NAMALWA (cell line): Measurements from ENCODE around the gene HOXD10.

Source experiments
- DNase-seq: peaks from one replicate; pipeline ENCODE4 v3.0.0-alpha.2; 2015; ENCODE audit warnings: low spot score

HOXD10 gene

GRCh38 chr2:176152350-176153181, 36.0 kb downstream of the HOXD10 start:
- DNase-seq, result no peak

GRCh38 chr2:176154576-176155252, 38.1 kb downstream of the HOXD10 start:
- no peak for DNase-seq

- no peak for DNase-seq
These were observed 38.9 kb downstream of the HOXD10 start for GRCh38 chr2:176155356-176156044.

GRCh38 chr2:176156301-176156806, 39.8 kb downstream of the HOXD10 start:
- no peak for DNase-seq

GRCh38 chr2:176156807-176157498, 40.4 kb downstream of the HOXD10 start, which contains the start of gene HOXD3:
Gene HOXD3, plus strand, starts transcription at chr2:176157307. Its CDS starts 11,808 bp downstream, at chr2:176169115.
- DNase-seq, result no peak

GRCh38 chr2:176157499-176158185, 41.1 kb downstream of the HOXD10 start:
- no peak for DNase-seq

GRCh38 chr2:176158186-176158591, 41.6 kb downstream of the HOXD10 start:
- no peak for DNase-seq

GRCh38 chr2:176158855-176159662, 42.5 kb downstream of the HOXD10 start:
- no peak for DNase-seq

GRCh38 chr2:176159663-176160250, 43.2 kb downstream of the HOXD10 start:
- DNase-seq, result no peak

GRCh38 chr2:176160251-176160985, 43.8 kb downstream of the HOXD10 start:
- DNase-seq, result no peak

- no peak for DNase-seq
These were observed 44.6 kb downstream of the HOXD10 start for GRCh38 chr2:176160986-176161824.

GRCh38 chr2:176161825-176162626, 45.4 kb downstream of the HOXD10 start:
- no peak for DNase-seq

- DNase-seq, result no peak
These were observed 46.5 kb downstream of the HOXD10 start for GRCh38 chr2:176162911-176163671.

GRCh38 chr2:176163672-176164056, 47.1 kb downstream of the HOXD10 start:
- no peak for DNase-seq

GRCh38 chr2:176164201-176164600, 47.6 kb downstream of the HOXD10 start:
- no peak for DNase-seq

- no peak for DNase-seq
These were observed 48.2 kb downstream of the HOXD10 start for GRCh38 chr2:176164611-176165369.
